DND-41 (cell line): ENCODE data around the gene ZNF813.
"Not testable (repeated sequence)": the region's sequence is repeated elsewhere in the genome, so short reads cannot be mapped to it uniquely, and the experiment has no call there.

Experiments
- CTCF ChIP-seq: IDR thresholded peaks from 2 replicates; pipeline ENCODE4 v1.5.1; 2012; ENCODE audit warnings: borderline replicate concordance, low read length, moderate library complexity, mild to moderate bottlenecking; ENCODE audit not compliant: poor library complexity, severe bottlenecking; ENCODE audit errors: extremely low read depth
- EZH2 ChIP-seq: IDR thresholded peaks from 3 replicates; pipeline ENCODE4 v1.6.1; 2012; ENCODE audit warnings: borderline replicate concordance, low read depth, mild to moderate bottlenecking, moderate library complexity, low read length, inconsistent platforms; ENCODE audit not compliant: severe bottlenecking

- peak; percentile 13 for TF ChIP-seq CTCF
- not testable (repeated sequence) for TF ChIP-seq EZH2
Measured at GRCh38 chr19:53423680-53424079, 43.9 kb upstream of the ZNF813 start.
